Cardiac muscle cell (in vitro differentiated cells and primary cell): Measurements from ENCODE around the gene MYO5A. TPM values are rescaled to one million over a fixed set of nuclear protein-coding genes. Genes with fewer than 3 reads are reported as not detected.

Source experiments
- DNase-seq, 2 donors: peaks; one replicate each; pipeline versions ENCODE4 v3.0.0 to v3.0.0-alpha.2; 2010 to 2017; ENCODE audit warnings: low read depth in 1 of 2, low spot score in 1 of 2
- H3K27ac ChIP-seq: fragments of 200-600 bp; sonication (generic); 2 replicates; pipeline ENCODE4 v1.5.1; 2016
- H3K27me3 ChIP-seq: fragments of 200-600 bp; sonication (generic); 2 replicates; pipeline ENCODE4 v1.6.0; 2016; ENCODE audit warnings: control low read depth
- H3K36me3 ChIP-seq: fragments of 200-600 bp; sonication (generic); 2 replicates; pipeline ENCODE4 v1.5.1; 2016; ENCODE audit warnings: control low read depth
- H3K4me1 ChIP-seq: fragments of 200-600 bp; sonication (generic); 2 replicates; pipeline ENCODE4 v1.8.1; 2017; ENCODE audit warnings: low read depth, mild to moderate bottlenecking, mixed run types
- H3K4me3 ChIP-seq: fragments of 200-600 bp; sonication (generic); 2 replicates; pipeline ENCODE4 v1.5.1; 2016; ENCODE audit warnings: mild to moderate bottlenecking
- H3K9me3 ChIP-seq: fragments of 200-600 bp; sonication (generic); 2 replicates; pipeline ENCODE4 v1.5.1; 2017; ENCODE audit warnings: low read depth, mild to moderate bottlenecking, control low read depth
- CTCF ChIP-seq: IDR thresholded peaks from 2 replicates; pipeline ENCODE4 v1.5.1; 2012; ENCODE audit warnings: low read depth, mild to moderate bottlenecking, low read length
- polyA plus RNA-seq: library from polyadenylated mRNA; unstranded; fragments of >200 nt; fragmentation: Nextera tagmentation; extraction: Ambion mirVana; gene quantifications from 2 replicates; pipeline ENCODE4 v1.2.1, GENCODE V29; 2016
- total RNA-seq: library from RNA; depleted of rRNA; stranded (reverse); fragments of >200 nt; gene quantifications from 2 replicates; pipeline ENCODE4 v1.2.3, GENCODE V29; 2016

Gene MYO5A
- total and polyA plus RNA-seq, 2 experiments from 2014 or later = 5.1 to 27.7 TPM

DNA sequence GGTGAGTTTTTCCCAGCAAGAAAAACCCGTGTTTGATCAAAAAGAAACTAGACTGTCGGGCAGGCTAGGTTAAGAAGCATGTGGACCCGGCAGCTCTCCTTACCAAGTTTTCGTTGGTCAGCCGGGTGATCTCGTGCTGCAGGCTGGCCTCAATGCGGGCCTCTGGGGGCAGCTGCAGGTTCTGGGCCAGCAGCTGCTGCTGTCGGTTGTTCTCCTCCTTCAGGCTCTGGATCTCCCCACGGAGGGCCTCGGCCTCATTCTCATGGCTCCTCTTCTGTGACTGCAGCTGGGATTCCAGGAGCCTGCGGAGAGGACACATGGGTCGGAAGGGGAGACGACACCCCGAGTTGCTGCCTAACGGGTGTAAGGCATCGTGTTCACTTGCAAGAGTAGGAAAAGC, 188.6 kb downstream of the MYO5A start:
- Histone ChIP-seq H3K36me3 (no peaks in the 10 kb centered on the region), H3K27ac (no peak overlapping the region), H3K4me1 (peaks cover 4% of the 10 kb centered on the region), H3K4me3 (no peak overlapping the region), H3K27me3 (no peaks in the 10 kb centered on the region), H3K9me3 (no peaks in the 10 kb centered on the region)
- TF ChIP-seq CTCF = no peak
- no peak for DNase-seq

GRCh38 chr15:52338891-52339290, 189.8 kb downstream of the MYO5A start:
- Histone ChIP-seq H3K27me3 (no peaks in the 10 kb centered on the region), H3K36me3 (no peaks in the 10 kb centered on the region), H3K4me1 (peaks cover 4% of the 10 kb centered on the region), H3K9me3 (no peaks in the 10 kb centered on the region), H3K4me3 (no peak overlapping the region), H3K27ac (no peak overlapping the region)
- TF ChIP-seq CTCF = no peak
- DNase-seq = no peak

DNA sequence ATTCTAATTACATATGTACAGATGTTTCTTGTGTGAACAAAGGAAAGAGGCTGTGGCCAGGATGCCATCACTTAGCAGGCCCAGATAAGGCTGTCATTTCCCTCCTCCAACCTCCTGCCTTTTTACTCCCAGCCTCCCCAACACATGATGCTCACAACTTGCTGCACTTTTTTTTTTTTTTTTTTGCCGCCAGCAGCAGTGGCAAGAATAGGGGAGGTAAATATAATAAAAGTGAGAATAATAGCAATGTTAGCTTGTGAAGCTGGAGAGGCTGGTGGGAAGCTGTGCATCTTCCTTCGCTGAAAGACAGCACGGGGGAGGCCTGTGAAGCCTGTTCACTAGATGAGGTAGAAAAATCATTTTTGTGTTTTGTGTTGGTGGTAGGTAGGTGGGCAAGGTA, 190.6 kb downstream of the MYO5A start:
- peaks cover 4% of the 10 kb centered on the region for H3K4me1 ChIP-seq
- no peaks in the 10 kb centered on the region for H3K9me3 ChIP-seq
- no peak for TF ChIP-seq CTCF
- no peaks in the 10 kb centered on the region for H3K27me3 ChIP-seq
- no peaks in the 10 kb centered on the region for H3K36me3 ChIP-seq
- no peak overlapping the region for H3K27ac ChIP-seq
- DNase-seq = peak; percentile 34 to 49
- H3K4me3 ChIP-seq = no peak overlapping the region

DNA sequence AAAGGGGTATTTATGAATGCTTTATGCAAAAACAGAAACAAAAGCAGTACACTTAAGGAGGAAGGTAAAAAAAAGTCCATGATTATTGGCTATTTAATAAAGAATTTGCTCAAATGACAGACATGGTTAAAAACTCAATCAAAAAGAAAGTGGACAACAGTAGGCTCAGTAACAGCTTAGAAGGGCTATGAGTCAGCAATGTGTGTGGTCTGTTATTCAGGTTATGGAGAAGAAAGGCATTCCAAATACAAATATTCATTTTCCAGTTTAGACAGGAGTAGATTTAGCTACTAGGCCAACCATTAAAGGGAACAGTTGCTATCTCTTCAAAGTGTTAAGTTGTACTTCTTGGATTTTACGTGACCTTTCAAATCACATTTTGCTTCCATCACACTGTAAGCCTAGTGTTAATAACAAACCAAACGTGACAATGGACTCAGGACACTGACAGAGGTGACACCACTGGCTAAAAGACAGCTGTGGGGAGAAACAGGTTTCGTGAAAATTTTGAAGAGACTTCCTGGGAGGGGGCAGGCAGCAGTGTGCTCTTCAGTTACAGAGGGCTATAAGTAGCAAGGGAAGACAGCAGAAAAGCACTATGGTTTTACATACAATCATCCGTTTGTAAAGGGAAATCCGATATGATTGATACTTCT, 191.4 kb downstream of the MYO5A start:
- no peaks in the 10 kb centered on the region for H3K27me3 ChIP-seq
- H3K36me3 ChIP-seq = no peaks in the 10 kb centered on the region
- H3K4me3 ChIP-seq = no peak overlapping the region
- peak in 1 of 2 donors; percentile 46 for DNase-seq
- TF ChIP-seq CTCF = no peak
- H3K27ac ChIP-seq = peak overlapping the region; percentile 51
- H3K9me3 ChIP-seq = no peaks in the 10 kb centered on the region
- H3K4me1 ChIP-seq = peaks cover 4% of the 10 kb centered on the region

- Histone ChIP-seq H3K9me3 (no peaks in the 10 kb centered on the region), H3K4me1 (peaks cover 4% of the 10 kb centered on the region), H3K4me3 (no peak overlapping the region), H3K36me3 (no peaks in the 10 kb centered on the region), H3K27me3 (no peaks in the 10 kb centered on the region), H3K27ac (no peak overlapping the region)
- DNase-seq = no peak
- TF ChIP-seq CTCF = no peak
Observed at GRCh38 chr15:52336529-52336928, 192.2 kb downstream of the MYO5A start.
